ENCODE data around the gene ASTL. TPM values are rescaled to one million over a fixed set of nuclear protein-coding genes. Genes with fewer than 3 reads are reported as not detected.
"Not testable (repeated sequence)": the region's sequence is repeated elsewhere in the genome, so short reads cannot be mapped to it uniquely, and the experiment has no call there.

Gene ASTL
- total RNA-seq, 1 experiment from 2014 or later, result 0.34 TPM

GRCh38 chr2:96163415-96163767 is 25.1 kb upstream of the ASTL start:
- no peaks in the 10 kb centered on the region for H3K4me1 ChIP-seq (ENCODE audit: control insufficient read depth in 1 of 2, insufficient read depth in 2 of 2, low read length in 2 of 2)
- no peak overlapping the region for H3K4me2 ChIP-seq (ENCODE audit: low read length)
- ATAC-seq (no peak), DNase-seq (ENCODE audit: low read depth, low spot score) (no peak)
- ChIA-PET CTCF (no interaction called here), POLR2A (interaction anchor here (0.7 kb wide), 1 partner anchor 45 kb away, joined by 3 read pairs; the partner anchor contains the start of gene STARD7), RAD21 (ENCODE audit: low non-redundant PET in 1 of 2, low total read pairs in 2 of 2, uncharacterized antibody in 2 of 2, unreplicated experiment in 2 of 2) (no interaction called here)
- no peaks in the 10 kb centered on the region for H3K9me3 ChIP-seq (ENCODE audit: control insufficient read depth in 1 of 2, insufficient read depth in 1 of 2, low read depth in 1 of 2, low read length in 2 of 2)
- no peaks in the 10 kb centered on the region for H3K9me2 ChIP-seq (ENCODE audit: insufficient read depth)
- H2AFZ ChIP-seq (ENCODE audit: low read depth, low read length, poor library complexity, severe bottlenecking), result no peak overlapping the region
- H3K4me3 ChIP-seq (replicated peaks in 1 of 2; ENCODE audit: low read depth in 1 of 2, low read length in 2 of 2), result no peak overlapping the region
- no TSS peak for BruUV-seq (replicated peaks)
- intact Hi-C loops (cut with micrococcal nuclease), result no loop called here
- H3K27ac ChIP-seq (ENCODE audit: low read depth, low read length), result no peak overlapping the region
- no peaks in the 10 kb centered on the region for H3K27me3 ChIP-seq (ENCODE audit: insufficient read depth, low read length)
- no peak for TF ChIP-seq ATF3 (IDR thresholded peaks at IDR 0.05)
- TF ChIP-seq ELF1 (IDR thresholded peaks at IDR 0.05; ENCODE audit: borderline replicate concordance, low read depth), result no peak
- no peaks in the 10 kb centered on the region for H4K20me1 ChIP-seq (ENCODE audit: insufficient read depth)
- H3K9ac ChIP-seq (ENCODE audit: low read length), result no peak overlapping the region
- H3K79me2 ChIP-seq (ENCODE audit: insufficient read depth, low read length), result no peaks in the 10 kb centered on the region
- no peaks in the 10 kb centered on the region for H3K36me3 ChIP-seq (ENCODE audit: control insufficient read depth in 1 of 2, insufficient read depth in 2 of 2, low read length in 2 of 2)

DNA sequence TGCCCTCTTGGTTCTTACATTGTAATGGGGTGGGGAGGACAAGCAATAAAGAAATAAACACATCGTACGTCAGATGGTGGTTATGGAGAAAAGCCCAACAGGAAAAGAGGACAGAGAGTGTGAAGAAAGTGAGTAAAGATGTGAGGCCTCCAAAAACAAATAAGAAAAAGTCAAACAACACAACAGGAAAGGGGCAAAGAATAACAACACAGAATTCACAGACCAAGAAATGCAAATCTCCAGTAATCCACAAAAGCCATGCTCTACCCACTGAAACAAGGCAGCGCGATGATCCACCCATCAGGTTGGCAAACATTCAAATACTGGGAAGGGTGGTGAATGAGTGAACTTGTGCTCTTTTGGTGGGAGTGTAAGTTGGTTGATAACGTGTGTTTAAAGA is 23.6 kb upstream of the ASTL start:
- Histone ChIP-seq H3K27ac (ENCODE audit: low read depth, low read length) (no peak overlapping the region), H3K4me3 (replicated peaks in 1 of 2; ENCODE audit: low read depth in 1 of 2, low read length in 2 of 2) (no peak overlapping the region), H3K4me2 (ENCODE audit: low read length) (no peak overlapping the region), H3K79me2 (ENCODE audit: insufficient read depth, low read length) (no peaks in the 10 kb centered on the region), H3K36me3 (ENCODE audit: control insufficient read depth in 1 of 2, insufficient read depth in 2 of 2, low read length in 2 of 2) (no peaks in the 10 kb centered on the region), H3K9me3 (ENCODE audit: control insufficient read depth in 1 of 2, insufficient read depth in 1 of 2, low read depth in 1 of 2, low read length in 2 of 2) (no peaks in the 10 kb centered on the region), H3K4me1 (ENCODE audit: control insufficient read depth in 1 of 2, insufficient read depth in 2 of 2, low read length in 2 of 2) (no peaks in the 10 kb centered on the region), H4K20me1 (ENCODE audit: insufficient read depth) (no peaks in the 10 kb centered on the region), H3K9ac (ENCODE audit: low read length) (no peak overlapping the region), H3K27me3 (ENCODE audit: insufficient read depth, low read length) (no peaks in the 10 kb centered on the region), H2AFZ (ENCODE audit: low read depth, low read length, poor library complexity, severe bottlenecking) (no peak overlapping the region), H3K9me2 (ENCODE audit: insufficient read depth) (no peaks in the 10 kb centered on the region)
- ATAC-seq (no peak), DNase-seq (ENCODE audit: low read depth, low spot score) (no peak)
- no peak for TF ChIP-seq EZH2phosphoT487 (IDR thresholded peaks at IDR 0.05; ENCODE audit: borderline replicate concordance)
- TF ChIP-seq ZBTB33 (IDR thresholded peaks at IDR 0.05; ENCODE audit: extremely low read depth, insufficient replicate concordance, low read length), result no peak
- TF ChIP-seq CBX3 (IDR thresholded peaks at IDR 0.05; ENCODE audit: low read depth), result no peak
- TF ChIP-seq ATF3 (IDR thresholded peaks at IDR 0.05), result no peak
- TF ChIP-seq CEBPB (IDR thresholded peaks at IDR 0.05; ENCODE audit: low read depth), result no peak
- no peak for TF ChIP-seq ZFX (IDR thresholded peaks at IDR 0.05)
- TF ChIP-seq ZNF274 (IDR thresholded peaks at IDR 0.05; ENCODE audit: low read depth, low read length), result no peak
- TF ChIP-seq TCF7L2 (IDR thresholded peaks at IDR 0.05; ENCODE audit: borderline replicate concordance, extremely low read depth, insufficient read depth, insufficient read length), result no peak
- no peak for TF ChIP-seq EGR1 (IDR thresholded peaks at IDR 0.05; ENCODE audit: low read depth)
- no peak for TF ChIP-seq SP1 (IDR thresholded peaks at IDR 0.05; ENCODE audit: low read depth)
- TF ChIP-seq POLR2A (IDR thresholded peaks at IDR 0.05; ENCODE audit: borderline replicate concordance, extremely low read depth, insufficient read depth, insufficient read length), result no peak
- no TSS peak for BruUV-seq (replicated peaks)
- ChIA-PET CTCF (no interaction called here), RAD21 (ENCODE audit: low non-redundant PET in 1 of 2, low total read pairs in 2 of 2, uncharacterized antibody in 2 of 2, unreplicated experiment in 2 of 2) (no interaction called here), POLR2A (no interaction called here)
- intact Hi-C loops (cut with micrococcal nuclease), result no loop called here

DNA sequence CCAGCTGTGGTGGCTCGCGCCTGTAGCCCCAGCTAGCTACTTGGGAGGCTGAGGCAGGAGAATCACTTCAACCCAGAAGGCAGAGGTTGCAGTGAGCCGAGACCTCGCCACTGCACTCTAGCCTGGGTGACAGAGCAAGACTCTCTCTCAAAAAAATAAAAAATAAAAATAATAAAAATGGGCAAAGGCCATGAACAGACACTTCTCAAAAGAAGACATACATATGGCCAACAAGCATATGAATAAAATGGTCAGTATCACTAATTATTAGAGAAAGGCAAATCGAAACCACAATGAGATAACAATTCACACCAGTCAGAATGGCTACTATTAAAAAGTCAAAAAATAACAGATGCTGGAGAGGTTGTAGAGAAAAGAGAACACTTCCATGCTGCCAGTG is 22.1 kb upstream of the ASTL start:
- POLR2A ChIA-PET; H3K27me3 ChIP-seq (ENCODE audit: insufficient read depth, low read length); H3K4me2 ChIP-seq (ENCODE audit: low read length); H3K4me1 ChIP-seq (ENCODE audit: control insufficient read depth in 1 of 2, insufficient read depth in 2 of 2, low read length in 2 of 2); H3K9me3 ChIP-seq (ENCODE audit: control insufficient read depth in 1 of 2, insufficient read depth in 1 of 2, low read depth in 1 of 2, low read length in 2 of 2); H3K4me3 ChIP-seq (replicated peaks in 1 of 2; ENCODE audit: low read depth in 1 of 2, low read length in 2 of 2); BruUV-seq (replicated peaks); H3K9ac ChIP-seq (ENCODE audit: low read length); H3K79me2 ChIP-seq (ENCODE audit: insufficient read depth, low read length); intact Hi-C loops (cut with micrococcal nuclease); ATAC-seq; H3K9me2 ChIP-seq (ENCODE audit: insufficient read depth); H4K20me1 ChIP-seq (ENCODE audit: insufficient read depth); H3K36me3 ChIP-seq (ENCODE audit: control insufficient read depth in 1 of 2, insufficient read depth in 2 of 2, low read length in 2 of 2); H3K27ac ChIP-seq (ENCODE audit: low read depth, low read length); DNase-seq (ENCODE audit: low read depth, low spot score); H2AFZ ChIP-seq (ENCODE audit: low read depth, low read length, poor library complexity, severe bottlenecking); RAD21 ChIA-PET (ENCODE audit: low non-redundant PET in 1 of 2, low total read pairs in 2 of 2, uncharacterized antibody in 2 of 2, unreplicated experiment in 2 of 2); CTCF ChIA-PET: not testable (repeated sequence)
